ENCODE measurements around the gene RAPGEF1. TPM values are rescaled to one million over a fixed set of nuclear protein-coding genes. Genes with fewer than 3 reads are reported as not detected.

Gene RAPGEF1
- total and polyA plus RNA-seq, 2 of the 13 experiments (the other 11 are each of a cell fraction or from before 2014, with no cell fraction given): 21.2 to 38.9 TPM

- TF ChIP-seq, protein P1, sequence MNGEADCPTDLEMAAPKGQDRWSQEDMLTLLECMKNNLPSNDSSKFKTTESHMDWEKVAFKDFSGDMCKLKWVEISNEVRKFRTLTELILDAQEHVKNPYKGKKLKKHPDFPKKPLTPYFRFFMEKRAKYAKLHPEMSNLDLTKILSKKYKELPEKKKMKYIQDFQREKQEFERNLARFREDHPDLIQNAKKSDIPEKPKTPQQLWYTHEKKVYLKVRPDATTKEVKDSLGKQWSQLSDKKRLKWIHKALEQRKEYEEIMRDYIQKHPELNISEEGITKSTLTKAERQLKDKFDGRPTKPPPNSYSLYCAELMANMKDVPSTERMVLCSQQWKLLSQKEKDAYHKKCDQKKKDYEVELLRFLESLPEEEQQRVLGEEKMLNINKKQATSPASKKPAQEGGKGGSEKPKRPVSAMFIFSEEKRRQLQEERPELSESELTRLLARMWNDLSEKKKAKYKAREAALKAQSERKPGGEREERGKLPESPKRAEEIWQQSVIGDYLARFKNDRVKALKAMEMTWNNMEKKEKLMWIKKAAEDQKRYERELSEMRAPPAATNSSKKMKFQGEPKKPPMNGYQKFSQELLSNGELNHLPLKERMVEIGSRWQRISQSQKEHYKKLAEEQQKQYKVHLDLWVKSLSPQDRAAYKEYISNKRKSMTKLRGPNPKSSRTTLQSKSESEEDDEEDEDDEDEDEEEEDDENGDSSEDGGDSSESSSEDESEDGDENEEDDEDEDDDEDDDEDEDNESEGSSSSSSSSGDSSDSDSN (CRISPR knock-in tag; IDR thresholded peaks at IDR 0.05): peak; percentile 69
- TF ChIP-seq ZNF646 (CRISPR knock-in tag; IDR thresholded peaks at IDR 0.05) (no peak), KDM5B (CRISPR knock-in tag; IDR thresholded peaks at IDR 0.05; ENCODE audit: borderline replicate concordance) (0 out of 2 replicates have a peak, but pooled peaks have one; percentile 44), SOX6 (IDR thresholded peaks at IDR 0.05) (no peak), SOX6 (CRISPR knock-in tag; IDR thresholded peaks at IDR 0.05) (peak; percentile 45; the same call in 1 of the 2 replicates), MEIS1 (CRISPR knock-in tag; IDR thresholded peaks at IDR 0.05; ENCODE audit: borderline replicate concordance) (peak; percentile 33; the same call in 1 of the 2 replicates), CEBPG (CRISPR knock-in tag; IDR thresholded peaks at IDR 0.05) (0 out of 2 replicates have a peak, but pooled peaks have one; percentile 27), SALL1 (CRISPR knock-in tag; IDR thresholded peaks at IDR 0.05) (peak; percentile 79), ZSCAN29 (CRISPR knock-in tag; conservative IDR thresholded peaks at IDR 0.05) (0 out of 2 replicates have a peak, but pooled peaks have one; percentile 53), ZFX (CRISPR knock-in tag; IDR thresholded peaks at IDR 0.05; ENCODE audit: low read depth) (peak; percentile 51; the same call in 1 of the 2 replicates), HNF4A (CRISPR knock-in tag; IDR thresholded peaks at IDR 0.05) (peak; percentile 32; the same call in 1 of the 2 replicates), RARG (CRISPR knock-in tag; IDR thresholded peaks at IDR 0.05; ENCODE audit: low read depth) (no peak), FOXA3 (CRISPR knock-in tag; IDR thresholded peaks at IDR 0.05) (peak; percentile 28; the same call in 1 of the 2 replicates), ZNF280B (CRISPR knock-in tag; IDR thresholded peaks at IDR 0.05; ENCODE audit: borderline replicate concordance) (no peak), LCORL (IDR thresholded peaks at IDR 0.05) (no peak), LCORL (CRISPR knock-in tag; IDR thresholded peaks at IDR 0.05) (peak; percentile 20; the same call in 1 of the 2 replicates)
- TF ChIP-seq, protein P2, sequence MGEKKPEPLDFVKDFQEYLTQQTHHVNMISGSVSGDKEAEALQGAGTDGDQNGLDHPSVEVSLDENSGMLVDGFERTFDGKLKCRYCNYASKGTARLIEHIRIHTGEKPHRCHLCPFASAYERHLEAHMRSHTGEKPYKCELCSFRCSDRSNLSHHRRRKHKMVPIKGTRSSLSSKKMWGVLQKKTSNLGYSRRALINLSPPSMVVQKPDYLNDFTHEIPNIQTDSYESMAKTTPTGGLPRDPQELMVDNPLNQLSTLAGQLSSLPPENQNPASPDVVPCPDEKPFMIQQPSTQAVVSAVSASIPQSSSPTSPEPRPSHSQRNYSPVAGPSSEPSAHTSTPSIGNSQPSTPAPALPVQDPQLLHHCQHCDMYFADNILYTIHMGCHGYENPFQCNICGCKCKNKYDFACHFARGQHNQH (CRISPR knock-in tag; IDR thresholded peaks at IDR 0.05): peak; percentile 79; the same call in 1 of the 2 replicates
Measured at GRCh38 chr9:131590907-131591844, 148.7 kb downstream of the RAPGEF1 start (continued).
